ENCODE results near the gene FHAD1.

Gene FHAD1

DNA sequence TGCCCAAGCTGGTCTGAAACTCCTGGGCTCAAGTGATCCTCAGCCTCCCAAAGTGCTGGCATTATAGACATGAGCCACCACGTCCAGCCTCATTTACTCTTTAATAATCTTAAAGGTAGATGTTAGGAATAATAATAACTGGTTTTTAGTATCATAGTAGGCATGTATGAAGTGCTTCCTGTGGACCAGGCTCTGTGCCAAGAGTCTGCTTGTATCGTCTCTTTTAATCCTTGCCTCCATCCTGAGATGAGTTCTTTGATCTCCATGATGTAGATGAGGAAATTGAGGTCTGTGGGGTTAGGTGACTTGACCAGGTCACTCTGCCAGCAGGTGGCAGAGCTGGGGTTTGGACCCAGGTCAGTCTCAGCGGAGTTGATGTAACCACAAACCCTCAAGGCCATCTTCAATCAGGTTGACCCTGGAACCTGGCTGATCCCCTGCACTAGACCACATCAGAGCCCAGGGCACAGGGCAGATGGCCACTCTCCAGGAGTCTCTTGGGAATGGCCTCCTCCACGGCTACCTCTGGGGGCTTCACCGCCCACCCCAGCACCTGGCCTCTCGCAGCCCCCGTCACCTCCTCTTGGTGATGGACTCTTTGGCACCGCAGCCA, 173.9 kb downstream of the FHAD1 start:
- no peak overlapping the region for H3K4me3 ChIP-seq (ENCODE audit: low read depth, low read length)
- DNase-seq (ENCODE audit: low read depth): no peak
- TF ChIP-seq, protein P1, sequence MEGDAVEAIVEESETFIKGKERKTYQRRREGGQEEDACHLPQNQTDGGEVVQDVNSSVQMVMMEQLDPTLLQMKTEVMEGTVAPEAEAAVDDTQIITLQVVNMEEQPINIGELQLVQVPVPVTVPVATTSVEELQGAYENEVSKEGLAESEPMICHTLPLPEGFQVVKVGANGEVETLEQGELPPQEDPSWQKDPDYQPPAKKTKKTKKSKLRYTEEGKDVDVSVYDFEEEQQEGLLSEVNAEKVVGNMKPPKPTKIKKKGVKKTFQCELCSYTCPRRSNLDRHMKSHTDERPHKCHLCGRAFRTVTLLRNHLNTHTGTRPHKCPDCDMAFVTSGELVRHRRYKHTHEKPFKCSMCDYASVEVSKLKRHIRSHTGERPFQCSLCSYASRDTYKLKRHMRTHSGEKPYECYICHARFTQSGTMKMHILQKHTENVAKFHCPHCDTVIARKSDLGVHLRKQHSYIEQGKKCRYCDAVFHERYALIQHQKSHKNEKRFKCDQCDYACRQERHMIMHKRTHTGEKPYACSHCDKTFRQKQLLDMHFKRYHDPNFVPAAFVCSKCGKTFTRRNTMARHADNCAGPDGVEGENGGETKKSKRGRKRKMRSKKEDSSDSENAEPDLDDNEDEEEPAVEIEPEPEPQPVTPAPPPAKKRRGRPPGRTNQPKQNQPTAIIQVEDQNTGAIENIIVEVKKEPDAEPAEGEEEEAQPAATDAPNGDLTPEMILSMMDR (IDR thresholded peaks at IDR 0.05; ENCODE audit: low read depth, low read length): peak; percentile 6
- no peak for TF ChIP-seq POLR2A (IDR thresholded peaks at IDR 0.05; ENCODE audit: extremely low read depth, insufficient read length)

DNA sequence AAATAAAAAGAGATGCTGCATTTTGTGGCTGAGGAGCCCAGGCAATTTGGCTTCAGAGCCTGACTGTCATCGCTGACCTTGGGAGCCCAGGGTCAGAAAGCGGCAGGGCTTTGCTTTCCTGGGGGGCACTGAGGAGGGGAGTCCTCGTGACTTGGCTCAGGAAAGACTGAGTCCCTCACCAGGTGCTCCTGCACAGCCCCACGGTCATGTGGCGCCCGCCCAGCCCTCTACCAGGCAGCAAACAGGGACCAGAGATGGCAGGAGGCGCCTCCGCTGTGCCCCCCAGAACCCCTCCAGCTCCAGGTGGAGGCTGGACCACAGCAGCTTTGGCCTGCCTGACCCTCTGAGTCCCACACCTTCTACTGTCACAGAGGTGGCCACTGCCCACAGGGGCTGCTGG, 175.8 kb downstream of the FHAD1 start:
- TF ChIP-seq, protein P1 (IDR thresholded peaks at IDR 0.05; ENCODE audit: low read depth, low read length): no peak
- TF ChIP-seq, protein P2, sequence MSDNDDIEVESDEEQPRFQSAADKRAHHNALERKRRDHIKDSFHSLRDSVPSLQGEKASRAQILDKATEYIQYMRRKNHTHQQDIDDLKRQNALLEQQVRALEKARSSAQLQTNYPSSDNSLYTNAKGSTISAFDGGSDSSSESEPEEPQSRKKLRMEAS (IDR thresholded peaks at IDR 0.05; ENCODE audit: low read depth, low read length): no peak
- TF ChIP-seq POLR2A (IDR thresholded peaks at IDR 0.05; ENCODE audit: extremely low read depth, insufficient read length) (no peak), MYC (IDR thresholded peaks at IDR 0.05; ENCODE audit: low read depth, low read length) (no peak)
- no peak overlapping the region for H3K4me3 ChIP-seq (ENCODE audit: low read depth, low read length)
- no peak for DNase-seq (ENCODE audit: low read depth)

DNA sequence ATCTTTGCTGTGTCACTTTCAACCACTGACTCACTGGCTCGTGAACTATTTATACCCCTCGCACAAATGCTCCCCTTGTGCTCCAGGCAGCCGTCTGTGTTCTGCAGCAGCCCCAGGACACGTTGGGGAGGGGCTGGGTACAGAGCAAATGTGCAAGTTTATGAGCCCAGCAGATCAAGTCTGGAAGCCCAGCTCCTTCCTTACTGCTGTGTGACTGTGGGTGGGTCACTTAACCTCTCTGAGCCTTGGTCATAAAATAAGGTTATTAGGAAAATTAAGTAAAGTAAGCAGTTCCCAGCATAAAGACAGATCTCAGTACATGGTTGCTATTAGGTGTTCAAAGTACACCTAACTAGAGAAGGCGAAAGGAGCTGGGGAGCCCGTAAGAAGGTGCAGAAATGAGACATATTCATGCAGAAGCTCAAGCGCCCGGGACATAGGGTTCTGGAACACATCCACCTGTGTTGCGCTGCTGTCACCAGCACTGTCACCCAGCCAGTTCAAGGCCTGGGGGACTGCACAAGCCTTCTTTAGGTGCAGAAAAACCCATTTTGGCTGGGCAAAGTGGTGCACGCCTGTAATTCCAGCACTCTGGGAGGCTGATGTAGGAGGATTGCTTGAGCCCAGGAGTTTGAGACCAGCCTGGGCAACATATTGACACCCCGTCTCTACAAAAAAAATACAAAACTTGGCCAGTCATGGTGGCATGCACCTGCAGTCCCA, 176.5 kb downstream of the FHAD1 start:
- TF ChIP-seq POLR2A (IDR thresholded peaks at IDR 0.05; ENCODE audit: extremely low read depth, insufficient read length) (no peak), MYC (IDR thresholded peaks at IDR 0.05; ENCODE audit: low read depth, low read length) (no peak)
- TF ChIP-seq, protein P1 (IDR thresholded peaks at IDR 0.05; ENCODE audit: low read depth, low read length): no peak
- TF ChIP-seq, protein P2 (IDR thresholded peaks at IDR 0.05; ENCODE audit: low read depth, low read length): no peak
- no peak overlapping the region for H3K4me3 ChIP-seq (ENCODE audit: low read depth, low read length)
- DNase-seq (ENCODE audit: low read depth): peak; percentile 44

DNA sequence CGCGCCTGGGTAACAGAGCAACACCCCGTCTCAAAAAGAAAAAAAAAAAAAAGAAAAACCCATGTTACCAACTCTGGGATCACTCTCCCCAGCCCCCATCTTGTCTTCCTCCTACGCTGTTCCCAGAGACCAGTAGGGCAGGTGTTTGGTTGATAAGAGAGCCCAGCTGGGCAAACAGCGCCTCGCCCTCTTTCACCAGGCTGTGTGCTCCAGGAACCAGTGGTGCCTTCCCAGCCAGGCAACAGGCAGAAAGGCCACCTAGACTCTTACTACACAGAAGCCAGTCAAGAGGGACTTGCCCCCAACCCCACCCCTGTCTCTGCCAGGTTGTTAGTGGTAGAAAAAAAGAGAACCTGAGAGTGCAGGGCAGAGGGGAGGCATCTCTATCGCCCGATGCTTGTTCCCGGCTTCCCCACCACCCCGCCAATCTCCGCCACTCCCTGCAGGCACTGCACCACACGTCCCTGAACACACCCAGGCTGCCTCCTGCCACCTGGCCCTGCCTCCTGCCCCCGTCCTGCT, 177.2 kb downstream of the FHAD1 start:
- no peak overlapping the region for H3K4me3 ChIP-seq (ENCODE audit: low read depth, low read length)
- no peak for TF ChIP-seq POLR2A (IDR thresholded peaks at IDR 0.05; ENCODE audit: extremely low read depth, insufficient read length)
- TF ChIP-seq, protein P1 (IDR thresholded peaks at IDR 0.05; ENCODE audit: low read depth, low read length): no peak
- TF ChIP-seq MYC (IDR thresholded peaks at IDR 0.05; ENCODE audit: low read depth, low read length): no peak
- TF ChIP-seq, protein P2 (IDR thresholded peaks at IDR 0.05; ENCODE audit: low read depth, low read length): no peak
- no peak for DNase-seq (ENCODE audit: low read depth)

DNA sequence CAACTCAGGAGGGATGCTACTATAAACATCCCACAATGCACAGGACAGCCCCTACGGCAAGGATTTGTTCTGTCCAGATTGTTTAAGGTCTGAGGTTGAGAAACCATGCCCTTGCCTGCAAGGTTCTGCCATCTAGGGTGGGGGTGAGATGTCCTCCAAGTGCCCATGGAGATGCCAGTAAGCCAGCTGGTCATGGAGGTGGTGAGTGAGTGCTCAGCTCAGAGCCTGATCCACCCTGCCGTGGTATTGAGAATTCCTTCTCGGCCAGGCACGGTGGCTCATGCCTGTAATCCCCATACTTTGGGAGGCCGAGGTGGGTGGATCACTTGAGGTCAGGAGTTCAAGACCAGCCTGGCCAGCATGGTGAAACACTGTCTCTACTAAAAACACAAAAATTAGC, 178.0 kb downstream of the FHAD1 start:
- no peak overlapping the region for H3K4me3 ChIP-seq (ENCODE audit: low read depth, low read length)
- TF ChIP-seq, protein P2 (IDR thresholded peaks at IDR 0.05; ENCODE audit: low read depth, low read length): no peak
- no peak for TF ChIP-seq MYC (IDR thresholded peaks at IDR 0.05; ENCODE audit: low read depth, low read length)
- TF ChIP-seq, protein P1 (IDR thresholded peaks at IDR 0.05; ENCODE audit: low read depth, low read length): no peak
- TF ChIP-seq POLR2A (IDR thresholded peaks at IDR 0.05; ENCODE audit: extremely low read depth, insufficient read length): no peak
- no peak for DNase-seq (ENCODE audit: low read depth)
